GM12875 (cell line): ENCODE data around the gene CASP10.

Source experiments
- H3K4me3 ChIP-seq: one replicate; pipeline ENCODE4 v1.5.1; 2011; ENCODE audit warnings: low read depth, low read length, control low read depth
- CTCF ChIP-seq: IDR thresholded peaks from 2 replicates; pipeline ENCODE4 v1.5.1; 2011; ENCODE audit warnings: low read depth, mild to moderate bottlenecking, control low read depth, inconsistent platforms, low read length, moderate library complexity, borderline replicate concordance; ENCODE audit not compliant: insufficient read depth

CASP10 gene

GRCh38 chr2:201151127-201151981, 31.6 kb upstream of the CASP10 start:
- no peak overlapping the region for H3K4me3 ChIP-seq

GRCh38 chr2:201152517-201152916, 30.4 kb upstream of the CASP10 start:
- no peak overlapping the region for H3K4me3 ChIP-seq
- TF ChIP-seq CTCF: no peak

More at GRCh38 chr2:201151127-201151981, 31.6 kb upstream of the CASP10 start:
- TF ChIP-seq CTCF: no peak

- TF ChIP-seq CTCF: no peak
Observed at GRCh38 chr2:201152999-201153815, 29.7 kb upstream of the CASP10 start.

GRCh38 chr2:201154615-201155399, 28.1 kb upstream of the CASP10 start:
- no peak for TF ChIP-seq CTCF
- no peak overlapping the region for H3K4me3 ChIP-seq

More at GRCh38 chr2:201152999-201153815, 29.7 kb upstream of the CASP10 start:
- H3K4me3 ChIP-seq: no peak overlapping the region

- TF ChIP-seq CTCF: no peak
- no peak overlapping the region for H3K4me3 ChIP-seq
Observed at GRCh38 chr2:201156036-201156435, 26.9 kb upstream of the CASP10 start.

- no peak for TF ChIP-seq CTCF
- no peak overlapping the region for H3K4me3 ChIP-seq
Observed at GRCh38 chr2:201156640-201157039, 26.3 kb upstream of the CASP10 start.
